ENCODE results near the gene COX5B.

The COX5B gene

DNA sequence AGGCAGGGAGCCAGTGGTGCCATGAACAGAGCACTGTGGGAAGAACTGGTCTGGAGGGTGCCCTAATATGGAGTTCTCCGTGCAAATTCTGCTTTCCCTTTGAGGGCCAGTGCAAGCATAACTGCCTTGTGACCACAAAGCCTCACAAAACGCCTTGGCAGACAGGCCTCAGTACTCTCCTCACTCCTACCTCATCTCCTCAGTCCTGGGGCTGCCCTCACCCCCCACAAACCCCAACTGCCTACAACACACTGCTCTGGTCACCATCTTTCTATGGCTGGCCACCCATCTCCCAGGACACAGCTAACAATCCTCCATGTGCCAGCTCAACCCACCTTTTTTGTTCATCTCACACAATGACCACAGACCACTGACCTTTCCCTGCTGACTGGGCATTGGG, 8.9 kb downstream of the COX5B start:
- no peak for TF ChIP-seq CTCF (IDR thresholded peaks at IDR 0.05; ENCODE audit: low read depth, low read length)
- H3K4me3 ChIP-seq (ENCODE audit: low read depth, low read length): no peak overlapping the region

- no peak overlapping the region for H3K4me3 ChIP-seq (ENCODE audit: low read depth, low read length)
Measured at GRCh38 chr2:97656129-97656755, 10.4 kb downstream of the COX5B start.

DNA sequence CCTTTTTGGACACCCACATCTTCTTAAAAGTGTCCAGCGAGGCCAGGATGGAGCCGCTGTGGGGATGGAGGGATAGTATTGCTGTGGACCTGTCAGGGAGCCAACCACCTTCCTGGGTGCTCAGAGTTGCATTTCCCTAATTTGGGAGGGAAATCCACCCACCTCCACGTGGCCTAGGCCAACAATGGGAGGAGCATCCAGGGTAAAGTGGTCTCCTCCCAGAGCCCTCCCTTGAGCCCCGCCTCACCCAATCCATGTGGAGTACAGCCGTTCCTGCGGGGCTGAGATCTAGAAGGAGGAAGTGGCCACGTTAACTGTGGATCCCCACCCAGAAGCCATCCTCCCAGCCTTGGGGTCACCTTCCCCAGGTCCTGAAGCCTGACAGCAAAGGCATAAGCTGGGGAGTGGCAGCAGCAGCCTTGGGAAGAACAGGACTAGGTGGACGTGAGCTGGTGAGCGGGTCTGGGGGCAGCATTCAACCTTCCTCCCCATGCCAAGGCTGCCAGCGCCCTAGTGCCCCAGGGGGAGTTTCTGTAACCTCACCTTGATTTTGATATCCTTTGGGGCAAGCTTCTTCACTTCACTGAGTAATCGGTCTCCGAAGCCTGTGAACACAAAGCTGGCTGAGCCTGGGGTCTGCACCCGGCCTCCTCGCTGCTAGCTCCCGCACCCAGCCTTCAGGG, 11.2 kb downstream of the COX5B start:
- TF ChIP-seq CTCF (IDR thresholded peaks at IDR 0.05; ENCODE audit: low read depth, low read length): no peak
- H3K4me3 ChIP-seq (ENCODE audit: low read depth, low read length): no peak overlapping the region

More at GRCh38 chr2:97656129-97656755, 10.4 kb downstream of the COX5B start:
- no peak for TF ChIP-seq CTCF (IDR thresholded peaks at IDR 0.05; ENCODE audit: low read depth, low read length)

DNA sequence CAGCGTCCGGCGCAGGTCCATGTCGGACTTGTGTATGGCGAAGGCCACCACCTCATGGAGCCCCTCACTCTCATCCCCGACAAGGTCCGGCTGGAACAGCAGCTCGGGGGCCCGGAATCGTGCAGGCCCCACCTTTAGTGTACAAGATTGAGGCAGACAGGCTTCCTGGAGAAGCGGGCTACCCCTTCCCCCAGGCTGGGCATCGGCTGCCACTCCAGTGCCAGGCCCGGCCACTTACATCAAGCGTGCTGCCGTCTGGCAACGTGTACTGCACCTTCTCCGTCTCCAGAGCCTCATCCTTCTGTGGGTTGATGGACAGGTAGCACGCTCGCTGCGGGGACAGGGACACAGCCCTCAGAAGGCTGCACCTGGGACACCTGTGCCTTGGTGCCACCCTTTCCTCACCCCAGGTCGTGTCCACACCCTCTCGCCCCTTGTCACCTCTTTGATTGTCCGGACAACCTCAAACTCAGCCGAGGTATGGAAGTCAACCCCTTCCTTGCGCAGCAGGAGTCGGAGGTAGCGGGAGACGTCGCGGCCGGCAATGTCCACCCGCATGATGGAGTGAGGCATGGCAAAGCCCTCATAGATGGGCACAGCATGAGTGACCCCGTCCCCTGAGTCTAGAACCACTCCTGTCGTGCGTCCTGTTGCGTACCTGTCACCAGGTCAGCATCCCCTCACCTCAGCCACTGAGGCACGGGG, 12.3 kb downstream of the COX5B start:
- H3K4me3 ChIP-seq (ENCODE audit: low read depth, low read length): no peak overlapping the region
- no peak for TF ChIP-seq CTCF (IDR thresholded peaks at IDR 0.05; ENCODE audit: low read depth, low read length)

DNA sequence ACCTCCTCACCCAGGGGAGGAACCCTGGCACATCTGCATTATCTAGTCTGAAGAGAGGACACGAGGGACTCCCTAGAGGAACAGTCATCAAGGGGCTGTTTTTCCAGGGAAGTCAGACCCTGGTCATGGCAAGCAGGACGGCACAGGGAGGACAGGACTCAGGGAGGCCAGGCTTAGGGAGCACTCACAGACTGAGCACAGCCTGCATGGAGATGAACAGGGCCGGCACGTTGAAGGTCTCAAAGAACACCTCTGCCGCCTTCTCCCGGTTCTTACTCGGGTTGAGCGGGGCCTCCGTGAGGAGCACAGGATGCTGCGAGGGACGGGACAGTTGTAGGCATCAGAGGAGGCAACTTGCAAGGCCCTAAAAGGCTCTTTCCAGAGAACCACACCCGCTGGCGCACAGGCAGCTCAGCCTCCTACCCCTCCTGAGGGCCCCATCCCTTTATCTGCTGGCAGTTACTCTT, 12.9 kb downstream of the COX5B start:
- no peak overlapping the region for H3K4me3 ChIP-seq (ENCODE audit: low read depth, low read length)
- no peak for TF ChIP-seq CTCF (IDR thresholded peaks at IDR 0.05; ENCODE audit: low read depth, low read length)

DNA sequence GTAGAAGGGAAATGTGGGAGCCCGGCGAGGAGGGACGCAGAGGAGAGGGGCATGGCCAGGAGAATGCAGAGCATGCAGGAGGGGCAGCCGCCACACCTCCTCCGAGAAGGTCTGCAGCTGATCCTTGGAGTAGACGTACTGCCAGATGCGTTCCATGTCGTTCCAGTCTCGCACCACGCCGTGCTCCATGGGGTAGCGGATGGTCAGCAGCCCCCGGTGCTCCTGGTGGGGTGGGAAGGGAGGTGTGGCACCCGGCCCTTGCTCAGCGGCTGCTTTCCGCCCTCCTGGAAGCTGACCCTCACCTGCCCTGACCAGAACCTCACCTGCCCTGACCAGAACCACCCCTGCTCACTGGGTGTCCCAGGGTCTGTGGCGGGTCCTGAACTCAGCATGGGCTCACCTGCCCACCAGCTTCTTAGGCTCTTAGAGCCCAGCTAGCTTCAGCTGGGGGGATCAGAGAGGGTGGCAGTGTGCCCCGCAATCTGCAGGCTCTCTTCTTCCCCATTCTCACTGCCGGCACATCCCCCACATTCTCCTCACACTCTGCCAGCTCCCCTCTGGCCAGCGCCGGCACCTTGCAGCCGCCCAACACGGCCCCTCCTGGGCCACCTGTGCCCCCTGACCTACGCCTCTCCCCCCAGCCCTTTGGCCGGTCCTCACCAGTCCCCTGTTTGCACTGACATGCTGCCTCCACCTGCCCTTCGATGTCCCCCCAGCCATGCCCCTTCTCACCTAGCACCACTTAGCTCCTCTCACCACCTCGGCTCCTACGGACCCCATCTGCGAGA, 13.6 kb downstream of the COX5B start:
- no peak for TF ChIP-seq CTCF (IDR thresholded peaks at IDR 0.05; ENCODE audit: low read depth, low read length)
- no peak overlapping the region for H3K4me3 ChIP-seq (ENCODE audit: low read depth, low read length)
